PFSK-1 (cell line): Measurements from ENCODE around the gene MAPT.

Experiments used
- FOXP2 ChIP-seq: optimal IDR thresholded peaks from 2 replicates; pipeline ENCODE3; 2011; ENCODE audit warnings: borderline replicate concordance, control low read depth, inconsistent platforms; ENCODE audit not compliant: insufficient read depth; ENCODE audit errors: extremely low read length, extremely low read depth
- POLR2AphosphoS5 ChIP-seq: IDR thresholded peaks from 2 replicates; pipeline ENCODE4 v1.6.1; 2012; ENCODE audit warnings: low read depth, mild to moderate bottlenecking, control low read depth, low read length, moderate library complexity
- REST ChIP-seq, 2 experiments: IDR thresholded peaks; 2 replicates each; pipeline versions ENCODE4 v1.6.1 to v1.8.0; 2011 to 2012; ENCODE audit warnings: low read depth in 2 of 2, low read length in 2 of 2, control low read depth in 1 of 2, inconsistent platforms in 1 of 2, mild to moderate bottlenecking in 1 of 2, moderate library complexity in 1 of 2; ENCODE audit not compliant: insufficient read depth in 1 of 2
- SIN3A ChIP-seq: IDR thresholded peaks from 2 replicates; pipeline ENCODE4 v1.6.1; 2012; ENCODE audit warnings: mild to moderate bottlenecking, low read length, moderate library complexity, borderline replicate concordance; ENCODE audit not compliant: insufficient read depth
- TAF1 ChIP-seq: IDR thresholded peaks from 2 replicates; pipeline ENCODE4 v1.6.1; 2012; ENCODE audit warnings: low read length, control low read depth, borderline replicate concordance; ENCODE audit not compliant: insufficient read depth

Gene MAPT

GRCh38 chr17:45936610-45937009 lies 42.3 kb downstream of the MAPT start:
- TF ChIP-seq SIN3A = no peak
- TF ChIP-seq TAF1 = no peak
- TF ChIP-seq REST (IDR thresholded peaks at IDR 0.05; ENCODE audit: insufficient read depth in 1 of 2, low read depth in 2 of 2, low read length in 2 of 2) = no peak
- no peak for TF ChIP-seq POLR2AphosphoS5
- TF ChIP-seq FOXP2 = no peak

GRCh38 chr17:45939395-45939794 lies 45.0 kb downstream of the MAPT start:
- no peak for TF ChIP-seq POLR2AphosphoS5
- TF ChIP-seq FOXP2 = no peak
- no peak for TF ChIP-seq TAF1
- TF ChIP-seq REST (IDR thresholded peaks at IDR 0.05; ENCODE audit: insufficient read depth in 1 of 2, low read depth in 2 of 2, low read length in 2 of 2) = no peak
- TF ChIP-seq SIN3A = no peak

- TF ChIP-seq REST (IDR thresholded peaks at IDR 0.05; ENCODE audit: insufficient read depth in 1 of 2, low read depth in 2 of 2, low read length in 2 of 2) = no peak
- no peak for TF ChIP-seq POLR2AphosphoS5
- no peak for TF ChIP-seq SIN3A
- TF ChIP-seq TAF1 = no peak
- TF ChIP-seq FOXP2 = no peak
Measured at GRCh38 chr17:45940293-45940692, 45.9 kb downstream of the MAPT start.

GRCh38 chr17:45940826-45941225 lies 46.5 kb downstream of the MAPT start:
- TF ChIP-seq REST (IDR thresholded peaks at IDR 0.05; ENCODE audit: insufficient read depth in 1 of 2, low read depth in 2 of 2, low read length in 2 of 2) (no peak), SIN3A (no peak), TAF1 (no peak), POLR2AphosphoS5 (no peak), FOXP2 (no peak)

- TF ChIP-seq TAF1 (no peak), POLR2AphosphoS5 (no peak), SIN3A (no peak)
Measured at GRCh38 chr17:45941395-45941794, 47.0 kb downstream of the MAPT start.
